PC-9 (cell line): ENCODE data around the gene ADRA2B.

Source experiments
- EZH2 ChIP-seq: fragments of 200-600 bp; sonication (generic); IDR thresholded peaks from 2 replicates; pipeline ENCODE4 v1.8.0; 2017; ENCODE audit warnings: antibody characterized with exemption, low read depth
- TF ChIP-seq, protein P1 (sequence below): fragments of 200-600 bp; sonication (generic); conservative IDR thresholded peaks from 2 replicates; pipeline ENCODE4 v1.6.1; 2017; ENCODE audit warnings: mixed run types, antibody characterized with exemption, mild to moderate bottlenecking, moderate library complexity

DNA sequence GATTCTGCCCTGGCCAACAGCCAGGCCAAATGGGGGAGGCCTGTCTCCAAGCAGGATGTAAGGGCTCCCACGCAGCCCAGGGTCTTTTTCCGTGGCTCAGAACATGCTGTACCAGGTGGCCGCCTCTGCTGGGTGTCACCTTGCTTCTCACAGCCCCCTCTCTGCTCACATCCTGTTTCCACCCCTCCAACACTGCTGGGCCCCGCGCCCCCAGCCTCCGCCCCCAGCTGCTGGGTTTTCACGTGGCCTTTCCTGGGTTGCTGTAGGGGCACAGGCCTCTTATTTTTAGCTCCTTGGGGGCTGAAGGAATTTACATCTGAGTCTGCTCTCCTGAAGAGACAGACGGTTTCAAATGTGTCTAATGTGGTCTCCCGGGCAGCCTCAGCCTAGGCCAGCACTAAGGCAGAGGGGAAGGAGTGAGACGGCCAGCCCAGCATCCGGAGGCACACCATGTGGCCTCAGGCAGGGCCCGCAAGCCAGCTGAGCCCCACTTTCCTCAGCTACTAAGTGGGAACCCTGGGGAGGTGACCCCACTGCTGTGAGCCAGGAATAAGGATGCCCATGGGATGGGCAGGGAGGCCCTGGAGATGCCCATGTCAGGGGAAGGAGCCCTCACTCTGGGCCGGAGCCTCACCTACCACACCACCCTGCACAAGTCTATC is 47.5 kb upstream of the ADRA2B start:
- TF ChIP-seq EZH2 = no peak
- TF ChIP-seq, protein P1, sequence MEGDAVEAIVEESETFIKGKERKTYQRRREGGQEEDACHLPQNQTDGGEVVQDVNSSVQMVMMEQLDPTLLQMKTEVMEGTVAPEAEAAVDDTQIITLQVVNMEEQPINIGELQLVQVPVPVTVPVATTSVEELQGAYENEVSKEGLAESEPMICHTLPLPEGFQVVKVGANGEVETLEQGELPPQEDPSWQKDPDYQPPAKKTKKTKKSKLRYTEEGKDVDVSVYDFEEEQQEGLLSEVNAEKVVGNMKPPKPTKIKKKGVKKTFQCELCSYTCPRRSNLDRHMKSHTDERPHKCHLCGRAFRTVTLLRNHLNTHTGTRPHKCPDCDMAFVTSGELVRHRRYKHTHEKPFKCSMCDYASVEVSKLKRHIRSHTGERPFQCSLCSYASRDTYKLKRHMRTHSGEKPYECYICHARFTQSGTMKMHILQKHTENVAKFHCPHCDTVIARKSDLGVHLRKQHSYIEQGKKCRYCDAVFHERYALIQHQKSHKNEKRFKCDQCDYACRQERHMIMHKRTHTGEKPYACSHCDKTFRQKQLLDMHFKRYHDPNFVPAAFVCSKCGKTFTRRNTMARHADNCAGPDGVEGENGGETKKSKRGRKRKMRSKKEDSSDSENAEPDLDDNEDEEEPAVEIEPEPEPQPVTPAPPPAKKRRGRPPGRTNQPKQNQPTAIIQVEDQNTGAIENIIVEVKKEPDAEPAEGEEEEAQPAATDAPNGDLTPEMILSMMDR = no peak
